A549 (cell line): ENCODE results near the gene TRAPPC6A. TPM values are rescaled to one million over a fixed set of nuclear protein-coding genes. Genes with fewer than 3 reads are reported as not detected.

ENCODE experiments used
- ATAC-seq, 2 experiments: fragments of 200-7000 bp in 1 of 2; fragments of >200 bp in 1 of 2; cut with Nextera tagmentation in 1 of 2; cut with Tn5 transposase in 1 of 2; 3 replicates each; pipeline versions ENCODE4 v1.8.0 to v1.9.1; 2018 to 2020; ENCODE audit warnings: mild to moderate bottlenecking in 1 of 2, moderate library complexity in 1 of 2
- CTCF ChIA-PET: fragments of 300-600 bp; sonication (Branson Sonifier 250); formaldehyde crosslinking; extraction: SDS; loops from one replicate; lab custom pipeline; 2021; ENCODE audit warnings: antibody characterized with exemption, inconsistent platforms; lab: Yijun Ruan, JAX
- POLR2A ChIA-PET: fragments of 350-600 bp; formaldehyde crosslinking; extraction: SDS; loops from one replicate; lab custom pipeline; 2021; ENCODE audit warnings: antibody characterized with exemption, inconsistent platforms; lab: Yijun Ruan, JAX
- DNase-seq, 2 experiments: peaks; one replicate each; pipeline versions ENCODE4 v3.0.0 to v3.0.0-alpha.2; 2011 to 2016; ENCODE audit warnings: low read depth in 1 of 2, low spot score in 1 of 2
- FAIRE-seq: peaks from 2 replicates; lab custom pipeline; 2011; peaks lifted over from hg19 to GRCh38; lab: Jason Lieb, UNC
- H3K27ac ChIP-seq, 2 experiments: fragments of >200 bp; sonication (Bioruptor Twin); formaldehyde crosslinking; 3 replicates each; pipeline ENCODE4 v1.5.1; 2016 to 2017
- H3K4me1 ChIP-seq: fragments of >200 bp; sonication (Bioruptor Twin); formaldehyde crosslinking; 3 replicates; pipeline ENCODE4 v1.6.1; 2016
- H3K4me2 ChIP-seq: fragments of >200 bp; sonication (Bioruptor Twin); formaldehyde crosslinking; 3 replicates; pipeline ENCODE4 v1.6.1; 2016
- H3K4me3 ChIP-seq: fragments of >200 bp; sonication (Bioruptor Twin); formaldehyde crosslinking; 3 replicates; pipeline ENCODE4 v1.5.1; 2016
- H3K9me3 ChIP-seq: fragments of >200 bp; sonication (Bioruptor Twin); formaldehyde crosslinking; 3 replicates; pipeline ENCODE4 v1.6.1; 2016
- BCL3 ChIP-seq: fragments of >200 bp; sonication (Bioruptor Twin); formaldehyde crosslinking; IDR thresholded peaks from 3 replicates; pipeline ENCODE4 v1.6.1; 2016
- CHD2 ChIP-seq: fragments of 150-350 bp; IDR thresholded peaks from 2 replicates; pipeline ENCODE4 v1.6.1; 2014; ENCODE audit warnings: low read length; ENCODE audit not compliant: partially characterized antibody
- CTCF ChIP-seq: fragments of >200 bp; sonication (Bioruptor Twin); formaldehyde crosslinking; IDR thresholded peaks from 3 replicates; pipeline ENCODE4 v1.5.1; 2016
- ELK1 ChIP-seq: fragments of 150-350 bp; IDR thresholded peaks from 2 replicates; pipeline ENCODE4 v1.6.1; 2014; ENCODE audit warnings: low read depth, mild to moderate bottlenecking, low read length
- FOSB ChIP-seq: fragments of 250-450 bp; sonication (Bioruptor Pico); IDR thresholded peaks from 2 replicates; pipeline ENCODE4 v1.5.0; 2020; ENCODE audit warnings: mild to moderate bottlenecking, moderate library complexity
- KDM1A ChIP-seq: fragments of 200-600 bp; sonication (generic); IDR thresholded peaks from 2 replicates; pipeline ENCODE4 v1.6.1; 2016; ENCODE audit warnings: low read depth, mild to moderate bottlenecking
- MAZ ChIP-seq: fragments of 150-350 bp; IDR thresholded peaks from 2 replicates; pipeline ENCODE4 v1.6.1; 2014; ENCODE audit warnings: antibody characterized with exemption, low read depth, low read length, borderline replicate concordance
- MYC ChIP-seq: IDR thresholded peaks from 2 replicates; pipeline ENCODE4 v1.6.1; 2012; ENCODE audit warnings: mild to moderate bottlenecking, inconsistent platforms, low read length, improper control_type of control experiment, borderline replicate concordance
- POLR2A ChIP-seq: IDR thresholded peaks from 2 replicates; pipeline ENCODE4 v1.6.1; 2012; ENCODE audit warnings: mild to moderate bottlenecking, low read length
- RNF2 ChIP-seq: fragments of 200-600 bp; sonication (generic); IDR thresholded peaks from 2 replicates; pipeline ENCODE4 v1.6.1; 2016; ENCODE audit warnings: low read depth, mild to moderate bottlenecking, antibody characterized with exemption, moderate library complexity, borderline replicate concordance
- SMC3 ChIP-seq: fragments of >200 bp; sonication (Bioruptor Twin); formaldehyde crosslinking; IDR thresholded peaks from 3 replicates; pipeline ENCODE4 v1.6.1; 2018; ENCODE audit warnings: inconsistent platforms
- SREBF2 ChIP-seq: fragments of 450-650 bp; IDR thresholded peaks from 2 replicates; pipeline ENCODE4 v1.6.1; 2014; ENCODE audit warnings: mild to moderate bottlenecking, moderate library complexity
- ZSCAN20 ChIP-seq: fragments of 250-450 bp; sonication (Bioruptor Pico); IDR thresholded peaks from 2 replicates; pipeline ENCODE4 v1.8.0; 2022; ENCODE audit warnings: mild to moderate bottlenecking, moderate library complexity
- WGBS: methylation state at CpG from one replicate; pipeline ENCODE4 v1.1.6; 2017; ENCODE audit errors: missing lambda C conversion rate; 5-methylcytosine and 5-hydroxymethylcytosine counted together
- polyA plus RNA-seq, 4 experiments: library from polyadenylated mRNA; depleted of rRNA in 3 of 4; stranded (reverse); fragments of >200 nt; fragmentation: RNase III in 1 of 4; extraction: RNeasy Plus Mini Kit Qiagen cat#74134 plus additional on column Dnase treatment in 1 of 4; gene quantifications; 2 replicates in 3 of 4; 3 replicates in 1 of 4; pipeline ENCODE4 v1.2.3, GENCODE V29; 2011 to 2017

The TRAPPC6A gene
- polyA plus RNA-seq, 2 of the 4 experiments (the other 2 are of a cell fraction) = 28.5 to 29.8 TPM

GRCh38 chr19:45177817-45178261 is at the start of gene TRAPPC6A (continued):
- TF ChIP-seq MYC = no peak
- TF ChIP-seq BCL3 = 0 out of 3 replicates have a peak, but pooled peaks have one; percentile 43

GRCh38 chr19:45224645-45225044 is 46.6 kb upstream of the TRAPPC6A start:
- 59% methylated on average over 9 of the region's 11 CpGs for WGBS
- no peak for DNase-seq
- Histone ChIP-seq H3K4me1 (no peaks in the 10 kb centered on the region), H3K4me3 (no peak overlapping the region), H3K27ac (no peak overlapping the region), H3K9me3 (no peaks in the 10 kb centered on the region), H3K4me2 (no peak overlapping the region)
- ATAC-seq = no peak; a peak in 1 of 6 replicates
- no peak for TF ChIP-seq CTCF
- POLR2A ChIA-PET = no interaction called here
- FAIRE-seq = no peak
- CTCF ChIA-PET = no interaction called here

GRCh38 chr19:45223879-45224278 is 45.8 kb upstream of the TRAPPC6A start:
- WGBS = 52% methylated on average over 5 of the region's 5 CpGs
- Histone ChIP-seq H3K4me3 (no peak overlapping the region), H3K27ac (no peak overlapping the region), H3K9me3 (no peaks in the 10 kb centered on the region), H3K4me2 (no peak overlapping the region), H3K4me1 (no peaks in the 10 kb centered on the region)
- ChIA-PET POLR2A (no interaction called here), CTCF (interaction anchor here (1.0 kb wide), 1 partner anchor 262 kb away, joined by 3 read pairs; no protein-coding TSS in a partner anchor)
- DNase-seq = no peak
- FAIRE-seq = no peak
- TF ChIP-seq SREBF2 (no peak), RNF2 (no peak)
- ATAC-seq = no peak

- no peak for FAIRE-seq
- WGBS = 75% methylated on average over 6 of the region's 6 CpGs
- no peaks in the 10 kb centered on the region for H3K9me3 ChIP-seq
- TF ChIP-seq ZSCAN20 (CRISPR knock-in tag) (no peak), CHD2 (no peak), POLR2A (no peak), MAZ (no peak), KDM1A (no peak), FOSB (CRISPR knock-in tag) (no peak), SMC3 (no peak), ELK1 (no peak)
- H3K27ac ChIP-seq = no peak overlapping the region
- ChIA-PET POLR2A (no interaction called here), CTCF (interaction anchor here (0.6 to 0.9 kb wide), 2 partner anchors 181 to 612 kb away, joined by 3 read pairs; no protein-coding TSS in a partner anchor)
- H3K4me2 ChIP-seq = no peak overlapping the region
- H3K4me1 ChIP-seq = no peaks in the 10 kb centered on the region
- DNase-seq = no peak
- no peak for ATAC-seq
- H3K4me3 ChIP-seq = no peak overlapping the region
Observed at GRCh38 chr19:45222724-45223123, 44.7 kb upstream of the TRAPPC6A start.
